ENCODE results near the gene ACBD6.

ACBD6 gene

GRCh38 chr1:180312926-180313325, 189.5 kb downstream of the ACBD6 start:
- Histone ChIP-seq H3K4me1 (ENCODE audit: control insufficient read depth, insufficient read depth, low read length) (no peaks in the 10 kb centered on the region), H3K36me3 (ENCODE audit: control insufficient read depth in 2 of 2, insufficient read depth in 1 of 2, low read length in 2 of 2) (peaks cover 0 to 11% of the 10 kb centered on the region in 2 experiments; a peak in 1 of 3 replicates), H3K4me3 (ENCODE audit: low read depth, low read length) (no peak overlapping the region), H3K27ac (ENCODE audit: extremely low read depth, low read depth, low read length) (no peak overlapping the region), H3K9me3 (ENCODE audit: control insufficient read depth, insufficient read depth, low read depth, low read length) (no peaks in the 10 kb centered on the region)
- TF ChIP-seq ZNF324 (tag by site-specific recombination; IDR thresholded peaks at IDR 0.05) (no peak), HOXA7 (CRISPR knock-in tag; IDR thresholded peaks at IDR 0.05; ENCODE audit: borderline replicate concordance) (no peak), ZNF639 (tag by site-specific recombination; IDR thresholded peaks at IDR 0.05) (no peak), ZNF184 (tag by site-specific recombination; IDR thresholded peaks at IDR 0.05) (no peak), SP2 (tag by site-specific recombination; IDR thresholded peaks at IDR 0.05) (no peak), ZNF664 (tag by site-specific recombination; IDR thresholded peaks at IDR 0.05) (no peak), ZSCAN18 (tag by site-specific recombination; IDR thresholded peaks at IDR 0.05) (no peak), FEZF1 (tag by site-specific recombination; IDR thresholded peaks at IDR 0.05) (no peak), GLI2 (tag by site-specific recombination; IDR thresholded peaks at IDR 0.05; ENCODE audit: borderline replicate concordance, low read depth) (no peak), ZNF335 (tag by site-specific recombination; conservative IDR thresholded peaks at IDR 0.05) (no peak), ZNF621 (tag by site-specific recombination; IDR thresholded peaks at IDR 0.05) (no peak), ZIC2 (tag by site-specific recombination; IDR thresholded peaks at IDR 0.05) (no peak), ZNF311 (tag by site-specific recombination; IDR thresholded peaks at IDR 0.05; ENCODE audit: borderline replicate concordance) (no peak), ZSCAN30 (tag by site-specific recombination; IDR thresholded peaks at IDR 0.05) (no peak)
- ChIA-PET CTCF (no interaction called here), POLR2A (no interaction called here)

GRCh38 chr1:180311011-180311730, 191.2 kb downstream of the ACBD6 start:
- Histone ChIP-seq H3K9me3 (ENCODE audit: control insufficient read depth, insufficient read depth, low read depth, low read length) (no peaks in the 10 kb centered on the region), H3K4me3 (ENCODE audit: low read depth, low read length) (no peak overlapping the region), H3K27ac (ENCODE audit: extremely low read depth, low read depth, low read length) (no peak overlapping the region), H3K4me1 (ENCODE audit: control insufficient read depth, insufficient read depth, low read length) (no peaks in the 10 kb centered on the region), H3K36me3 (ENCODE audit: control insufficient read depth in 2 of 2, insufficient read depth in 1 of 2, low read length in 2 of 2) (peaks cover 0 to 11% of the 10 kb centered on the region in 2 experiments; a peak in 1 of 3 replicates)
- POLR2A ChIA-PET = no interaction called here
- CTCF ChIA-PET = interaction anchor here (0.6 to 1.4 kb wide), 3 partner anchors 58 to 590 kb away, joined by 3 to 6 read pairs (median 3); no protein-coding TSS in a partner anchor
- TF ChIP-seq ZNF660 (tag by site-specific recombination; IDR thresholded peaks at IDR 0.05) = no peak
- no peak for TF ChIP-seq ZNF169 (tag by site-specific recombination; IDR thresholded peaks at IDR 0.05)
- no peak for TF ChIP-seq MYNN (tag by site-specific recombination; IDR thresholded peaks at IDR 0.05; ENCODE audit: borderline replicate concordance)
- TF ChIP-seq PATZ1 (tag by site-specific recombination; IDR thresholded peaks at IDR 0.05) = no peak
- TF ChIP-seq ZNF707 (tag by site-specific recombination; IDR thresholded peaks at IDR 0.05) = no peak
- no peak for TF ChIP-seq PRDM4 (tag by site-specific recombination; IDR thresholded peaks at IDR 0.05)
- TF ChIP-seq ZNF544 (tag by site-specific recombination; IDR thresholded peaks at IDR 0.05) = no peak
- TF ChIP-seq ZNF792 (tag by site-specific recombination; IDR thresholded peaks at IDR 0.05) = no peak
- no peak for TF ChIP-seq ZBTB21 (tag by site-specific recombination; IDR thresholded peaks at IDR 0.05)
- no peak for TF ChIP-seq RBAK (tag by site-specific recombination; IDR thresholded peaks at IDR 0.05)

Data from HEK293 (cell line).